Breast epithelium (tissue), 4 donors: ENCODE results near the gene STX5. TPM values are rescaled to one million over a fixed set of nuclear protein-coding genes. Genes with fewer than 3 reads are reported as not detected.
A peak's percentile ranks its signal among the peaks of the same experiment; 100 is the strongest.

Experiments used
- DNase-seq, 2 donors: peaks; one replicate each; pipeline ENCODE4 v3.0.0-alpha.2; 2019; ENCODE audit warnings: low spot score in 2 of 2
- H3K27ac ChIP-seq, 2 donors: fragments of 200-600 bp; sonication (generic) in 1 of 2; one replicate each; pipeline ENCODE4 v1.5.1; 2016 to 2019; ENCODE audit warnings: mild to moderate bottlenecking in 1 of 2
- H3K27me3 ChIP-seq, 2 donors: fragments of 200-600 bp; sonication (generic) in 1 of 2; one replicate each; pipeline versions ENCODE4 v1.5.1 to v1.6.0; 2017 to 2019; ENCODE audit warnings: control low read depth in 1 of 2, mild to moderate bottlenecking in 1 of 2
- H3K36me3 ChIP-seq: fragments of 200-600 bp; one replicate; pipeline ENCODE4 v1.5.1; 2019
- H3K4me1 ChIP-seq, 2 donors: fragments of 200-600 bp; sonication (generic); one replicate each; pipeline ENCODE4 v1.5.1; 2016 to 2019; ENCODE audit warnings: control low read depth in 1 of 2
- H3K4me3 ChIP-seq, 3 donors: fragments of 200-600 bp; sonication (generic); 1 replicate in 2 of 3; 2 replicates in 1 of 3; pipeline ENCODE4 v1.5.1; 2016 to 2019; ENCODE audit warnings: mild to moderate bottlenecking in 3 of 3, moderate library complexity in 2 of 3
- H3K9me3 ChIP-seq, 2 donors: fragments of 200-600 bp; sonication (generic) in 1 of 2; one replicate each; pipeline ENCODE4 v1.5.1; 2016 to 2019; ENCODE audit warnings: control low read depth in 1 of 2
- CTCF ChIP-seq, 3 donors: fragments of 450-650 bp; IDR thresholded peaks; one replicate each; pipeline ENCODE4 v1.5.1; 2016 to 2017; ENCODE audit warnings: antibody characterized with exemption in 3 of 3, mild to moderate bottlenecking in 3 of 3, moderate library complexity in 3 of 3
- POLR2A ChIP-seq: fragments of 450-650 bp; IDR thresholded peaks from one replicate; pipeline ENCODE4 v1.6.1; 2016; ENCODE audit warnings: antibody characterized with exemption, mild to moderate bottlenecking, moderate library complexity
- POLR2AphosphoS5 ChIP-seq, 3 donors: sonication (generic); formaldehyde crosslinking; IDR thresholded peaks; one replicate each; pipeline ENCODE4 v1.6.1; 2017; ENCODE audit warnings: antibody characterized with exemption in 3 of 3
- intact Hi-C: fragments of 100-400 bp; cut with DNase I; formaldehyde crosslinking; loops from one replicate; pipeline ENCODE4 v1.15.1; 2023; ENCODE audit warnings: low total_unique reads
- total RNA-seq, 3 donors: library from RNA; depleted of rRNA; stranded (reverse); fragments of >200 nt; gene quantifications; one replicate each; pipeline ENCODE4 v1.1.0, GENCODE V29; 2016

The STX5 gene
- total RNA-seq, 3 donors from 2014 or later, result 30.8 to 42.3 (median 34.2) TPM

- Histone ChIP-seq H3K4me3 (peak within 1 kb of the TSS; percentile 88 to 98 (median 92)), H3K27ac (peak within 1 kb of the TSS; percentile 95), H3K9me3 (no peaks in the 10 kb centered on the region), H3K36me3 (no peaks in the 10 kb centered on the region), H3K27me3 (no peaks in the 10 kb centered on the region), H3K4me1 (no peaks in the 10 kb centered on the region)
- peak; percentile 10 to 47 (median 10) for TF ChIP-seq CTCF (IDR thresholded peaks at IDR 0.05)
- peak; percentile 98 for TF ChIP-seq POLR2A
- peak; percentile 100 for TF ChIP-seq POLR2AphosphoS5 (IDR thresholded peaks at IDR 0.05)
- DNase-seq, result peak; percentile 93 to 96
- intact Hi-C loops, result no loop called here
These were observed 26.6 kb downstream of the STX5 start, which contains the start of gene NXF1 for GRCh38 chr11:62805076-62805892. Gene NXF1, minus strand, starts transcription at chr11:62805440. Its CDS starts 84 bp downstream, at chr11:62805356.

- Histone ChIP-seq H3K27ac (peak overlapping the region; percentile 95), H3K9me3 (no peaks in the 10 kb centered on the region), H3K4me3 (peak overlapping the region; percentile 88 to 98 (median 92)), H3K36me3 (no peaks in the 10 kb centered on the region), H3K4me1 (no peaks in the 10 kb centered on the region), H3K27me3 (no peaks in the 10 kb centered on the region)
- DNase-seq, result no peak
- intact Hi-C loops, result no loop called here
- TF ChIP-seq CTCF (IDR thresholded peaks at IDR 0.05) (no peak), POLR2AphosphoS5 (IDR thresholded peaks at IDR 0.05) (no peak)
These were observed 27.4 kb downstream of the STX5 start for GRCh38 chr11:62804310-62805075.

- Histone ChIP-seq H3K9me3 (no peaks in the 10 kb centered on the region), H3K36me3 (peaks cover 10% of the 10 kb centered on the region), H3K27ac (peak overlapping the region in 1 of 2 donors; percentile 1), H3K4me3 (no peak overlapping the region), H3K4me1 (no peaks in the 10 kb centered on the region), H3K27me3 (no peaks in the 10 kb centered on the region)
- TF ChIP-seq POLR2AphosphoS5 (IDR thresholded peaks at IDR 0.05) (no peak), POLR2A (no peak), CTCF (IDR thresholded peaks at IDR 0.05) (no peak)
- no peak for DNase-seq
- intact Hi-C loops, result no loop called here
These were observed 30.8 kb downstream of the STX5 start for GRCh38 chr11:62801071-62801470.

- Histone ChIP-seq H3K36me3 (peaks cover 10% of the 10 kb centered on the region), H3K4me1 (no peaks in the 10 kb centered on the region), H3K27me3 (no peaks in the 10 kb centered on the region), H3K9me3 (no peaks in the 10 kb centered on the region), H3K4me3 (no peak overlapping the region), H3K27ac (no peak overlapping the region)
- DNase-seq, result no peak
- TF ChIP-seq POLR2A (no peak), CTCF (IDR thresholded peaks at IDR 0.05) (no peak), POLR2AphosphoS5 (IDR thresholded peaks at IDR 0.05) (no peak)
- intact Hi-C loops, result no loop called here
These were observed 32.4 kb downstream of the STX5 start for GRCh38 chr11:62799486-62799885.

GRCh38 chr11:62796281-62796680 lies 35.6 kb downstream of the STX5 start:
- Histone ChIP-seq H3K4me1 (no peaks in the 10 kb centered on the region), H3K9me3 (no peaks in the 10 kb centered on the region), H3K27ac (no peak overlapping the region), H3K36me3 (peaks cover 10% of the 10 kb centered on the region), H3K27me3 (no peaks in the 10 kb centered on the region), H3K4me3 (no peak overlapping the region)
- no peak for TF ChIP-seq POLR2A
- no peak for DNase-seq
- intact Hi-C loops, result no loop called here
